Stimulated activated CD8-positive, alpha-beta memory T cell treated with anti-CD3 and anti-CD28 coated beads, Interleukin-15, amount 100 ng/mL, for 4 hours (primary cell): ENCODE data around the gene KCNK4.

Experiments
- DNase-seq, 2 donors: peaks; one replicate each; pipeline ENCODE4 v3.0.0-alpha.2; 2020; ENCODE audit warnings: low read depth in 2 of 2

The KCNK4 gene

DNA sequence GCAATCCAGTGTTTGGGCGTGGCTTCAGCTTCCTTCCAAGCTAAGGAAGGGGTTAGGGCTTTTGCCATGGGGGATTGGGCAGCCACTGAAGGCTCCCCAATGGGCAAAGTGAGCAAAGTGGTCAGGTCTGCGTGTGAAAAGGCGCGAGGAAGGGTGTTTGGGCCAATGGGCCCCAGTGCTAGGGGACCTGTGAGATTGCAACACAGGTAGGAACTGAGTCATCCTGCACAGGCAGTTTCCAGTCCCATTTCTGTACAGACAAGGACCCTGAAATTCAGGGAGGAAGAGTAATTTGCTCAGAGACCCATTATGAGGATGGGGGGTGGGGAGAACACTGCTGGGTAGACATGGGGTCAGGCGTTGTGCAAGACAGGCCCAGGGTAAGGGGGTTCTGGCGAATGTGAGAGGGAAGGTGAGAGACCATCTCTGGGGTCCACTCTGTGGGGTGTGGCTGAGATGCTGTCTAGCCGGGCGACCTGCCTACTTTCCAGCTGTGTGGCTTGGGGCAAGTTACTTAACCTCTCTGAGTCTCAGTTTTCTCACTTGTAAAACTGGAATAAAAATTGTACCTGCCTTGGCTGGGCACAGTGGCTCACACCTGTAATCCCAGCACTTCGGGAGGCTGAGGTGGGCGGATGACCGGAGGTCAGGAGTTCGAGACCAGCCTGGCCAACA lies 56.2 kb downstream of the KCNK4 start:
- no peak for DNase-seq

DNA sequence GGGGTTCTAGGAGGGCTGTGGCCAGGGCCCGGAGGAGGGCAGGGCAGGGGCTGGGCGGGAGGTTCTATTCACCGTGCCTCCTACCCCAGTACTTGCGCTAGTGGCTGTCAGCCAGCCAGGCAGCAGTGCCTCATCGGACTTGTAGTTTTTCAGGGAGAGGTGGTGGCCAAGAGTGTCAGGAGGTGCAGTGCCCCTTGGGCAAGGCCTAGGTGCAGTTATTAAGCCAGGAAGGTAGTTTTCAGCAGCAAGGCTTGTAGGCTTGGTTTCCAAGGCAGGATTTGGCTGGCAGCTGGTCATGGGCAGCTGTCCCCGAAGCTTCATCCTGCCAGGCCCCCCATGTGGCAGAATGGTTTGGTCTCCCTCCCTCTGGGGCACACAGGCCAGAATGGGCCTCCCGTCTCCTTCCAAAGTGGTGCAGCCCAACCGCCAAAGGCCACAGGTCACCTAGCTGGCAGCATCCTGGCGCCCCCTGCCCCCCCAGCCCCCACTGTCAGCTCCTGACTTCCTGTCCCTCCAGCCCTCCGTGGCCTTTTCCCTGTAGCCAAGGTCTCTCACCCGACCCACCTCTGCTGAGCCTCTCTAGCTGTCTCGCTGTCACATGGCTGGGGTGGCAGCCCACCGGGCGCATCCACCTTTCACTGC lies 57.4 kb downstream of the KCNK4 start:
- no peak for DNase-seq

- no peak for DNase-seq
Measured at GRCh38 chr11:64349025-64349387, 57.9 kb downstream of the KCNK4 start.

DNA sequence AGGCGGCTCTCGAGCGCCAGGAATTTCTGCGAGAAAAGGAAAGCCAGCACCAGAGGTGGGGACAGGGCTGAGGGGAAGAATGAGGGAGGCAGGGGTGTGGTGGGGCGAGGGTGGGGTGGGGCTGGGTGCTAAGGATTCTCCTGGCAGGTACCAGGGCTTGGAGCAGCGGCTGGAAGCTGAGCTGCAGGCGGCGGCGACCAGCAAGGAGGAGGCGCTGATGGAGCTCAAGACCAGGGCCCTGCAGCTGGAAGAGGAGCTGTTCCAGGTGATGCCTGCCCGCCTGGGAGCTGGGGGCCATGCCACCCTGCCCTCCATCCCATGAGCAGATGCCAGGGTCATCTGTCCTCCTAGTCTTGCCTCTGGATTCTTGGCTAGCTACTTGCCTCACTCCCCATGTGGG lies 58.3 kb downstream of the KCNK4 start:
- no peak for DNase-seq
